Right ventricle myocardium superior (tissue), 1 donor: Measurements from ENCODE around the gene ERAL1. TPM values are rescaled to one million over a fixed set of nuclear protein-coding genes. Genes with fewer than 3 reads are reported as not detected.
A peak's percentile ranks its signal among the peaks of the same experiment; 100 is the strongest.
"Not testable (repeated sequence)": the region's sequence is repeated elsewhere in the genome, so short reads cannot be mapped to it uniquely, and the experiment has no call there.

Experiments used
- ATAC-seq: fragments of 200-7000 bp; cut with Tn5 transposase; one replicate; pipeline ENCODE4 v1.9.1; 2020; ENCODE audit warnings: mild to moderate bottlenecking; ENCODE audit not compliant: poor library complexity
- DNase-seq: peaks from one replicate; pipeline ENCODE4 v3.0.0-alpha.2; 2020
- intact Hi-C: fragments of 100-400 bp; cut with DNase I; formaldehyde crosslinking; loops from one replicate; pipeline ENCODE4 v1.11.2; 2022
- total RNA-seq: library from RNA; stranded (reverse); fragmentation: NEBNext Ultra II Directional; extraction: Animal tissue kit (Norgen Biotek cat#: 25700); gene quantifications from one replicate; pipeline ENCODE4 v1.2.1, GENCODE V29; 2021
- donor health status: DM: no; HTN: yes; CAD: no; lungs with severe emphysema.

Gene ERAL1
- total RNA-seq, 1 donor from 2014 or later, result 36.4 TPM

DNA sequence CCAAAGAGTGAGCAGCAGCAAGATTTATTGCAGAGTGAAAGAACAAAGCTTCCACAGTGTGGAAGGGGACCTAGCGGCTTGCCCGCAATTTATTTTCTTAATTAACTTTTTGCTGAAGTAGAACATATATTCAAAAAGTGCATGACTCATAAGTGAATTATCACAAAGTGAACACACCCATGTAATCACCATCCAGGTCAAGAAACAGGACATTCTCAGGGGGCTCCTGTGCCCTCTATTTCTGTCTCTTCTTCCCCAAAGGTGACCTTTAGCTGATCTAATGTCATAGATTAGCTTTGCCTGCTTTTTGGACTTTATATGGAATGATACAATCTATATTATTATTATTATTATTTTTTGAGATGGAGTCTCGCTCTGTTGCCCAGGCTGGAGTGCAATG, 19.9 kb downstream of the ERAL1 start:
- ATAC-seq (no peak), DNase-seq (no peak)
- intact Hi-C loops, result no loop called here

DNA sequence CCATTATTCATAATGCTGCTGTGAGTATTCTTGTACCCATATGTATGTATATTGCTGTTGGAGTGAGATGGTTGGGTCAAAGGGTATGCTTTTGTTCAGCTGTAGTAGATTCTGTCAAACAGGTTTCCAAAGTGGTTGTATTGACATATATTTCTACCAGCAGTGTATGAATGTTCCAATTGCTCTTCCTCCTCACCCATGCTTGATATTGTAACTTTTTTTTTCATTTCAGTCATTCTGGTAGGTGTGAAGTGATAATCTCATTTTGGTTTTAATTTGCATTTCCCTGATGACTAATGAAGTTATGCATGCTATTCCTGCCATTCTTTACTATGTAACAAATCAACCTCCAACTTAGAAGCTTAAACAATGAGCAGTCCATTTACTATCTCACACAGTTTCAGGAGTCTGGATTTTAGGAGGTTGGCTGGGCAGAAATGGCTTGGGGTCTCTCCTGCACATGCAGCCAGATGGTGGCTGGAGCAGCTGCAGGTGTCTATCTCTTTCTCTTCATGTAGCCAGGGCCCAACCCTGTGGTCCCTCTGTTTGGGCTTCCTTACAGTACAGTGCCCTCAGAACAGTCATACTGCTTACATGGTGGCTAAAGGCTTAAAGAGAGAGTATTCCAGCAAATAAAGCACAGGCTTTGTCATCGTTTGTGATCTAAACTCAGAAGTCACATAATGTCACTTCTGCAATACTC, 21.2 kb downstream of the ERAL1 start:
- DNase-seq (no peak), ATAC-seq (no peak)
- intact Hi-C loops, result no loop called here

DNA sequence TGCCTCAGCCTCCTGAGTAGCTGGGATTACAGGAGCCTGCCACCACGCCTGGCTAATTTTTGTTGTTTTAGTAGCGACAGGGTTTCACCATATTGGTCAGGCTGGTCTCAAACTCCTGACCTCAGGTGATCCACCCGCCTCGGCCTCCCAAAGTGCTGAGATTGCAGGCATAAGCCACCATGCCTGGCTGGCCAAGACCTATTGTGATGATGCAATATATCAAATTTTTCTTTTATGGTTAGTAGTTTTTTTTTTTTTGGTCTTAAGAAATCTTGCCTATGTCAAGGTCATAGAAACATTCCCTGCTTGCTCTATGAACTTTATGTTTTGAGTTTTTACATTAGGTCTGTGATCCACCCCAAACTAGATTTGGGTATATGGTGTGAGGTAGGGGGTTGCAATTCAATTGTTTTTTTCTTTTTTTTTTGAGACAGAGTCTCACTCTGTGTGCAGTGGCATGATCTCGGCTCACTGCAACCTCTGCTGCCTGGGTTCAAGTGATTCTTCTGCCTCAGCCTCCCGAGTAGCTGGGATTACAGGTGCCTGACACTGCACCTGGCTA, 22.4 kb downstream of the ERAL1 start:
- DNase-seq, intact Hi-C loops, ATAC-seq: not testable (repeated sequence)

DNA sequence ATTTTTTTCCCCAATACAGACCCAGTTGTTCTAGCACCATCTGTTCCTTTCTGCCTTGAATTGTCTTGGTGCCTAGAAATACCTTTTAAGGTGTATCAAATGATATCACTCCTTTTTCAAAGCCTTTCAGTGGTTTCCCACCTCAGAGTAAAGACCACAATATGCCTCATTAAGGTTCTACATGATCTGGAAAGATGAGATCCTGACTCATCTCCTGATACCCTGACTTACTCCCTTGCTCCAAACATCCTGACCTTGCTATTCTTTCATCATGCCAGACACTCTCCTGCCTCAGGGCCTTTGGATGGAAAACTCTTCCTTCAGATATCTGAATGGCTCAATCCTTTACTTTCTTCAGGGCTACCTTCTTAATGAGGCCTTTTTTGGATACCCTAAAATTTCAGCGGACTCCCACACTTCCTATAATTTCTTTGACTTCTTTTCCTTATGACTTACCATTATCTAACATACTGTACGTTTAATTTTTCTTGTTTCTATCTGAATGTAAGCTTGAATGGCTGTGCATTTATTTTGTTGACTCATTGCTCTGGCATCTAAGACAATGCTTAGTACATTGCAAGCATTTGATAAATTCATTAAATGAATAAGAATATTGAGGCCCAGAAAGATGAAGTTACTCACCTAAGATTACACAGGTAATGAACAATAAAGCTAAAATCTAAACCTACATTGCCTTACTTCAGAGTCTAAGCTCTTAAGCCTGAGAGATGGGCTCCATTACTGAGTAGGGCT, 23.5 kb downstream of the ERAL1 start:
- intact Hi-C loops, result no loop called here
- DNase-seq (no peak), ATAC-seq (no peak)

DNA sequence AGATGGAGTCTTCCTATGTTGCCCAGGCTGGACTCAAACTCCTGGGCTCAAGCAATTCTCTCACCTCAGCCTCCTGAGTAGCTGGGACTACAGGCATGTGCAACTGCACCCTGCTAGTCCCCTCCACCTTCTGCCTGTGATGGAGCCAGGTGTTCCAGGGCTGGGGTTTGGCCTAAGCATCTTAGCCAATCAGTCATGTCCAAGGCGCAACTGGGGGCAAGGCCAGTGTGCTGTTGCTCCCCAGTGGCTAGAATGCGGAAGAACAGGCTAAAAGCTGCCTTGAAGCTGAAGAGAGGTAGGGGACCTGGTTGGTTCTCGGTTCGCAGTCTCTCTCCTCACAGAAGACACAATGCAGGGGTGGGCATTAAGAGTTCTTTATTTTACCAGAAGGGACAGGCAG, 24.2 kb downstream of the ERAL1 start:
- DNase-seq, result no peak
- intact Hi-C loops, result no loop called here
- ATAC-seq, result no peak

DNA sequence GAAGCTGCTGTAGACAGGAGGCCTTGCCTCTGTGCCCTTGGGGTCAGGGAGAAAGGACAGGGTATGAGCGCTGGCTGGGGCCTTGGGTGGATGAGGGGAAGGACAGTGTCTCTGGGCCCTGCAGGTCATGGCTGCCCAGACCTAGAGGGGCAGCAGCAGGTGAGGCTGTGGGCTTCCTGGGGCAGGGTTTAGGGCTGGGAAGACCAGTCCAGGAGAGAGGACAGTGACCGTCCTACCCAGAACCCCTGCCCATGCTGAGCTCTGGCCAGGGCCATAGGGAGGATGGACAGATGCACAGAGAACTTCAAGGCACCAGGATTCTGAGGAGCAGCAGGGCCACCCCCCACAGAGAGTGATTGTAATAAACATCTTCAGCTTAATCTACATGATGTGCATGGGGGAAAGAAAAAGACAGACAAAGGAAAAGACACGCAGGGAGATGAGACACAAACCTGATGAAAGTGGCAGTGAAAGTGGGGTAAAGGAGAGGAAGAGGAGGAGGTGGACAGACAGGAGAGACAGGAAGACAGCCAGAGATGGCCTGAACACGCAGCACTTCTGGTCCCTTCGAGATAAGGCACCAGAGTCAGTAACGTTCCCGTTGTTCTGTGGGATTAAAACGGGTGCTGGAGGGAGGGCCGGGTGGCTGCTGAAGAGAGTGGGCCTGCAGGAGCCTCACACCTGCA, 25.2 kb downstream of the ERAL1 start:
- DNase-seq (no peak), ATAC-seq (no peak)
- intact Hi-C loops, result no loop called here

DNA sequence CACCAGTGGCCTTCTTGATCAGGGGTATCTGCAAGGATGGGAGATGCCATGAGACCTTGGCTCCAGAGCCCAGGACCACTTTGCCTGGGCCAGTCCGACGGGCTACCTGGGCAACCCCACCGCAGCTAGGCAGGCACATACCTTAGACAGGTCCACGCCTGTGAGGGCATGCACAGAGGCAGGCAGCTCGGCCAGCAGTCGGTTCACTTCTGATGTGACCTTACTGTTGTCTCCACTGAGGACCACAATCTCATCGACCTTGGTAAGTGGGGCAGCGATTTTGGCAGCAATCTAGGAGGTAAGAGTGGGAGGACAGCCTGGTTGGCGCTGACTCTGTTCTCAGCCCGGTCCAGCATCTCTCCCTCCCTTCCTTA, 25.7 kb downstream of the ERAL1 start:
- ATAC-seq (no peak), DNase-seq (no peak)

DNA sequence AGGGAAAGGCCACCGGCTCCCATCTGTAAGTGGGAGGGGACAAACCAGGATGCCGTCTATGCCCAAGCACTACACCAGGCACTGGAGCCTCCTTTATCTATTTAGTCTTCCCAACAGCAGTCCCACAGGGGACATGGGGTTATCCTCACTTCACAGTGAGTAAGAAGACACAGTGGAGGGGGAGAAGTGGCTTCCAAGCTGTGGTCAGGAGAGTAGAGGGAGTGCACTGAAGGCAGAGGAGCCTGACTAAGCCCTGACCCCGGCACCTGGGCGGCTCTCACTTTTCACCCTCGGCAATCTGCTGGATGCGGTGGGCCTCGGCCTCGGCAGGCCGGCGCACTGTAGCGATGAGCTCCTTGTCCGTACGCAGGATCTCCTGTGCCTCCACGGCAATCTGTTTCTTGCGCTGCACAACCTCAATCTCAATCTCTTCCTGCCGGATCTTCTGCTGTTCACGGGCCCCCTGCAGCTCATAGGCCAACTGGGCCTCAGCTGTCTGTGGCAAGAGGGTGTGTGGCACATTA, 26.8 kb downstream of the ERAL1 start:
- DNase-seq (no peak), ATAC-seq (no peak)
- intact Hi-C loops, result no loop called here

More for the DNA sequence above, 25.7 kb downstream of the ERAL1 start:
- intact Hi-C loops, result no loop called here

DNA sequence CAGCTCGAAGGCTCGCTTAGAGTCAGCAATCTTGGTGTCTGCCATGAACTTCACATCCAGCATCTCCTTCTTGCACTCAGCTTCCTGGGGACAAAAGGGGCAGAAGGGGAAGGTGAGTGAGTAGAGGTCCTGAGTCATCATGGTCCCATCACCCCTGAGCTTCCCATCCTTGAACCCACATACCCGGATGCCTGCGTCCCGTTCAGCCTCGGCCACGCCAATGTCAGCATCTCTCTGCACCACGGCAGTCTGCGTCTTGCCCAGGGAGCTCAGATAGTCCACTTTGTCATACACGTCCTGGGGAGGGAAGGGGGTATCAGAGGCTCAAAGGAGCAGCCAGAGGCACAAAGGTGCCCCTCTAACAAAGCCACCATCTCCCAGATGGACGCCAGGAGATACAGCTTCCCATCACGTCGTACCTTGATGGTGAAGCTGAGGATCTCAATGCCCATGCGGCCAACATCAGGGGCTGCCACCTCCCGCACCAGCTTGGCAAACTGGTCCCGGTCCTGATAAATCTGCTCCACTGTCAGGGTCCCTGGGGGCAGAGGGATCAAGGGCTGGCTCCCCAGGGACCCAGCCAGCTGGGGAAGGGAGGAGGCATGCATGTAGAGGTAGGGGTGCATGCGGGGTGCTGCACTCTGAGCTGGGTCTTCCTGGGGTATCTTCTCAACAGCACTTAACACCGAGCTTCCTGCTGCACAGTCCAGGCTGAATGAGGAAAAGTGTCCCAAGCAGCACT, 27.5 kb downstream of the ERAL1 start:
- intact Hi-C loops, result no loop called here
- no peak for DNase-seq
- no peak for ATAC-seq

DNA sequence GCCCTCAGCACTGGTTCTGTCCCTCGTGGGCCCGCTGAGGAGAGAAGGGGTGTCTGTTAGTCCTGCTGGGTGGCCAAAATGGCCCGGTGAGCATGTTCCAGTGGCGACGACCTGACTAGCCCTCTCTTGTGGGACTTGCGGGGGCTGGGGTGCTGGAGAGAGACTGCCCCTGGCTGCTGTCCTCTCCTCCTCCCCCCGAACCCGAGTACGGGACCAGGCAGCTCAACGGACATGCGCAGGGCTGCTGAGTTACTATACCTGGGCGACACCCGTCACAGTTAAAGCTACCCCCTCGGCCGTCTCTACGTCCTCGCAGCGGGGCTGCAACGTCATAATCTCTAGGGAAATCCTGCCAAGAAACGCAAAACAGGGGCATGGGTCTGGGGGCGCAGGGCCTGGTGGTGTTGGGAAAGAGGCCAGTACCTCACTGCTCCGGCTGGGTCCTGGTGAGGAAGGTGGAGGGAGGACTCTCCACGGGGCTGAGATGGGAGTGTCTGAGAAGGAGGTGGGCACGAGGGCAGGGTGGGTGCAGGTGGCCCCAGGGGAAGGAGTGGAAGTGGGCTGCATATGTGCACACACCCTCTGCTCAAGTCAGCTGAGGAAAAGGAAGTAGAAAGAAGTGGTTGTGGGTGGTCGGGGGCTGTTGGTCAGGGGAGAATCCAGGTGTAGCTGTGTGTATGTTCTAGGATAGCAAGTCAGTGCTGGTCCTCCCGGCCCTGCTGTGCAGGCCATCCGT, 29.3 kb downstream of the ERAL1 start:
- DNase-seq (no peak), ATAC-seq (no peak)
- intact Hi-C loops, result no loop called here

DNA sequence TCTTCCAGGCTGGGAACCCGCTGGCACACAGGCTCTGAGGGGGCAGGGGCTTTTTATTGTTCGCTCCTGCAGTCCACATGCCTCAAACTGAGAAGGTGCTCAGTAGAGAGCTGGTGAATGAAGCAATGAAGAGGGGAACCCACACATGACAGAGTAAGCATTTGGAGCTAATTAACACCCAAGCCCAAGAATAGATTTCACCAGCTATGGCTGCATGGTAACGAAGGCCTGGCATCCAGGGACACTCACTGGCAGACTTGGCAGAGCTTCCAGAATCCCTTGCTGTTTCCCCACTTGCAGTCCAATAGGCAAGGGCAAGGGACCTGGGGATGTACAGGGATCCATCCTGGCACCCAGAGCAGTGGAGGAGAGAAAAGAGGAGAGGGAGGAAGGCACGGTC, 30.5 kb downstream of the ERAL1 start:
- ATAC-seq (peak; percentile 40), DNase-seq (no peak)
- intact Hi-C loops, result no loop called here

DNA sequence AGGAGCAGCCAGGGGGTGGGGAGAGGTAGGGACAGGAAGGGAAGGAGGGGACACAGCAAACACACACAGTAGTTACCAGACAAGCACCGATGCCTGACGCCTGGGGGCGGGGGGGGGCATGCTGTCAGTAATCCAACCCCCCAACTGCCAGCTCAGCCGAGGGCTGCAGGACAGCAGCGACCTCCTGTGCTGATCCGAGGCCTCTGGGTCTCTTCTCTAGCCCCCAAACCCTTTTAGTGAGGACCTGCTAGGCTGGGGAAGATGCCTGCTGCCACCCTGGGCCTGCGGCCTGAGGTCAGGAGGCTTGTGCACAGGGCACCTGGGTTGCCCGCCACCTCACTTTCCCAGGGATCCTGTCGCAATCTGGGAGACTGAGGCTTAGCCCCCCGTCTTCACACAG, 31.1 kb downstream of the ERAL1 start:
- no peak for ATAC-seq
- intact Hi-C loops, result no loop called here
- DNase-seq, result no peak

DNA sequence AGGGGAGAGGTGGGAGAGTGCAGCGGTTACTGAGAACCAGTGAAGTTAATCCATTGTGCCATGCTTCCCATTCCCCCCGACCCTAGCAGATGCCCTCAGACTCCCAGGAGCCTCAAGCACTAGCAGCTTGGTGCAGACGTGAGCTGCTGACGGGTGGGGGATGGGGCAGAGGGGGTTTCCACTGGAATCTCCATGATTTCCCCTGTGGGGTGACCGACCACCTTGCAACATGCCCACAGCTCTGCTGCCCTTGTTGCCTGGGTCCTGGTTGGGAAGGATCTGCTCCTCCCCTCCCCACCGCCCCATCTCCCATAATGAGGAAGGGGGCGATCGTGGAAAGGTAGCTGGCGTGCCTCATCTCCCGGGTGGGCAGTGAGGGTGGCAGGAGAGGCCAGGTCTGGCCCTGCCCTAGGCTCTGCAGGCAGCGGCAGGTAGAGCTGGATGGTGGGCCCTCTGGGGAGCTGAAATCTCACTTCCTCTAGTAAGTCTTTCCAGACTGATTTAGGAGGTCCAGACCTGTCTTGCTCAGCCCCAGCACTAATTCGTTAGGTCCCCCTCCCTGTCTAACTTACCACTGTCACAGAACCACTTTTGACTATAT, 33.2 kb downstream of the ERAL1 start:
- ATAC-seq (no peak), DNase-seq (no peak)
- intact Hi-C loops, result no loop called here

DNA sequence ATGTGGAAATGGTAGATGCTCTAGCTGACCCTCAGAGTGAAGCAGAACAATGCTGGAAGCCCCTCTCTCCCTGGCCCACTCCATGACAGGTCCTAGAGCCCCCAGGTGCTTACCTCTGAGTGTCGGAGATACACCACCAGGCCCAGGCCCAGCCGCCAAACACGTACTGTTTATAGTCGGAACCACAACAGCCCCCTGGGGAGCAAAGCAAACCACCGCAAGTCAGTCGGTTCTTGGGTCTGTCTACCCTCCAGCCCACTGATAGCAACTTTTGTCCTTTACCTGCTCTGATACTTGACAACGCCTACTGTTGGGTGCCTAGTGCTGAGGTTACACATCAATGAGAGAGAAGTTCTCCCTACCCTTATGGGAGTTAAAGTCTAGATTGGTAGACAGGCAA, 34.0 kb downstream of the ERAL1 start:
- DNase-seq (no peak), ATAC-seq (no peak)
- intact Hi-C loops, result no loop called here

DNA sequence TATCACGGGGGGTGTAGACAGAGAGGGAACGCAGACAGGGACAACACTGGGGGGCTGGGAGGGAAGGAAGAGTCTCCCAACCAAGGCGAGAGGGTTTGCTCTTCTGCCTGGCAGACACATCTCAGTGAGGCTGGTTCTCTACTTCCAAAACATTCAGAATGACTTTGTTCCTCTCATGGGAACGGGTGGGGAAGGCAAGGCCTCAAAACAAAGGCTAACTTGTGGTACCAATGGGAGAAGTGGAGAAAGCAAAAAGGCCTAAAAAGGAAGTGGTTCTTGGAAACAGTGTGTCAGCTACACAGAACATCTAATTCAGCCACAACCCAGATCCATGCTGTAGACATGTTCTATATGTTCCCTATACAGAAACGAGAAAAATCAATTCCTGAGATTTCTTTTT, 35.2 kb downstream of the ERAL1 start:
- intact Hi-C loops, result no loop called here
- ATAC-seq, result peak; percentile 15
- no peak for DNase-seq

DNA sequence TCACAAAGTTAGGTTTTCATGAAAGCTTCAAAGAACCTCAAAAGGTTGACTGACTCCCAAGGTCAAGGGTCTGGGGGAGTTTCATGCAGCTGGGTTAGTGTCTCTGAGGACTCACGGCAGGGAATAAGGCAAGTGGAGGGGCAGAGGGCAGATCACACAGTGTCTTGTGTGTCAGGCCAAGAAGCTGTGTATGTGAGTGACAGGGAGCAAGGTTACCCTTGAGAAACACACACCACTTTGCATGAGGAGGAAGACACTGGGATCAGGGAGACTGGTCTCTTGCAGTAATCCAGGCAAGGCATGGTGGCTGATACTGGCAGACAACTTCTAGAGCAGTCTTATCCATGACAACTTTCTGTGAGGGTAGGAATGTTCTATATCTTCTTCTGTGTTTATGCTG, 36.4 kb downstream of the ERAL1 start:
- no peak for DNase-seq
- ATAC-seq, result no peak
- intact Hi-C loops, result no loop called here

DNA sequence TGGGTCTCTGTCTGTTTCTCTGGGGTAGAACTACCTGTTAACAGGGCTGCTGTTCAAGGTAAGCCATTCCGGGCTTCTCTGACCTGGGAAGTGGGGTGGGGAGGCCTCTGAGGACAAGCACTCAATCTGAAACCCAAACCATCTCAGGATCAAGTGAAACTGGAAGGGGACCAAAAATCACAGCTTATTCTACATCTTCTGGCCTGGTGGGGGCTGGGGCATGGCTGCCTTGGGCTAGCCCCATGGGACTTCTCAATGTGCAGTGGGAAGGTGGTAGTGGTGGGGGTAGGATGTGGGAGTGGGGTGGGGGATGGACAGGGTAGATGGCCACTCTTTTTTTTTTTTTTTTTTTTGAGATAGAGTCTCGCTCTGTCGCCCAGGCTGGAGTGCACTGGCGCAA, 37.2 kb downstream of the ERAL1 start:
- ATAC-seq, result no peak
- intact Hi-C loops, result no loop called here
- no peak for DNase-seq
